Stimulated activated CD4-positive, alpha-beta T cell treated with anti-CD3 and anti-CD28 coated beads, Interleukin-1b, Interleukin-23, amount 100 ng/mL, for 24 hours (primary cell): Measurements from ENCODE around the gene ALPK3.
"Not testable (repeated sequence)": the region's sequence is repeated elsewhere in the genome, so short reads cannot be mapped to it uniquely, and the experiment has no call there.

Experiments used
- DNase-seq, 4 experiments: peaks; one replicate each; pipeline ENCODE4 v3.0.0-alpha.2; 2020; ENCODE audit warnings: low read depth in 4 of 4, low spot score in 1 of 4

Gene ALPK3

DNA sequence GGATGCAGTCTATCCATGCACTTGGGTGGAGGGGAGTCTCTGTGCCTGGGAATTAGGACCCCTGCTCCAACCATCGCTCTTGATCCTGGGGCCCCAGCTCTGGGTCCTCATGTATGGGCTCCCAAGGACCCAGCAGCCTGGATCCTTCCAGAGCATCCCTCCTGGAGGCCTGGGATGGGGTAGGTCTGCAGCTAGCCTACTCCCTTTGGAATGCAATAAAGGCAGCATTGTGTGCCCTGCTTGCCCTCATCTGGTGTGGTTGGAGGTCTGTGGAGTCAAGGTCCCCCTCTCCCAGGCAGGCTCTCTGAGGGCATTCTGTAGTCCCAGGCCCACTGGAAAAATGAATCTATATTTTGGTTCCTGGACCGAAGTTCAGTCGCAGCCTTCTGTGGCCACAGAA, 52.4 kb downstream of the ALPK3 start:
- DNase-seq = no peak

DNA sequence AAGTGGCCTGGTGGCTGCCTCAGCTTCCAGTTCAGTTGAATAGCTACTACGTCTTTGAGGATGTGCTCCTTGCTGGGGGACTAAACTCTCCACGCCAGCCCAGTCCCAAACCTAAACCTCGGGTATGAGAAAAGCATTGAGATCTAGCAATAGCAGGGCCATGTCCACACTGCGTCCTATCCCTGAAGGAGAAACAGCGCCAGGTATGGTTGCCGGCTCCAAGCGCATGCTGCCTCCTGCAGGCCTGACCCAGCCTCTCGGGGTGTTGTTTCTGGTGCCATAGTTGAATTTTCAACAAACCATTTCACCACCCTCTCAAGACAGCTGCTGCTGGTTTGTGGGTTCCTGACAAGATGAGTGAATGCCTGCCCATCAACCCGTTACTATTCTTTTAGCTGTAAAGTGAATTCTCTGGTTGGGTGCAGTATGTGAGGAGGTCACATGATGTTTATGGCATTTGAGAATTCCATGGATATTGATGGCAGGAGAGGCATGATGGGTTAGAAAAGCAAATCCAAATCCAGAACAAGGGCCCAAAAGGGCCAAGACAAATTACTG, 54.4 kb downstream of the ALPK3 start:
- no peak for DNase-seq

DNA sequence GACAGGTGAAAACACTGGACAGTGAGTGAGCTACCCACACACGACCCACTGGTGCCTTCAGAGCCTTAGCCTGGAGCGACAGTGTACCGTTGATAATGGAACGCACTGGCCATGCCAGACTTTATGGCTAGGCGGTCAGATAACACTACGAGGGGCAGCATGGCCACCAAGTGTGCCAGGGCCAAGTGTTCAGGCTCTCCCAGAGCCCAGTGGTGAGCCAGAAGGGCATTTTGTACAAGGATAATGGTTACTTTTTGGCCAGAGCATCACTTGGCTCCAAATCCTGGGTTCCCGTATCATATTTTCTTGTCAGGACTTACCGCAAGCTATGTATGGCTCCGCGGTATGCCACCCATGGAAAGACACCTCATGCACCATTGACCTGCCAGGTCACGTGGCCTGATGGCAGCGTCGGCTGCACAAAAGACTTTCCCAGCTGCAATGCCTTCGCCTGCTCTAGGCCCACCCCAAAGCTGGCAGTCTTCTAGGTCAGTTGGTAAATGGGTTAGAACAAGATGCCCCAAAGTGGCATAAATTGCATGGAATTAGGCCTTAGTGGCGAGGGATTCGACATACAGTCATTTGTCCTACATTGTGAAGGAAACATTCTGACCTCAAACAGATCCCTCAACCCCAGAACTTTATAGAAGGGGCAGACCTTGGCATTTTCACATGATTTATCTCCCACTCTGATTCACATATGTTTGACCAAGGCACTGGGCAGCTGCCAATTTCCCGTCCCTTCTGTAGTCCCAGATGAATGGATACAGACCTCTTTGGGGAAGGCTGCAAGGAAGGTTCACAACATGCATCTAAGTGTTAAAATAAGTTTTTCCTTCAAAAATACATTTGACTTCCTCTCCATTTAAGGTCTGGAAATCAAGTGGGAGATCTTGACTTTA, 55.1 kb downstream of the ALPK3 start:
- DNase-seq = no peak

DNA sequence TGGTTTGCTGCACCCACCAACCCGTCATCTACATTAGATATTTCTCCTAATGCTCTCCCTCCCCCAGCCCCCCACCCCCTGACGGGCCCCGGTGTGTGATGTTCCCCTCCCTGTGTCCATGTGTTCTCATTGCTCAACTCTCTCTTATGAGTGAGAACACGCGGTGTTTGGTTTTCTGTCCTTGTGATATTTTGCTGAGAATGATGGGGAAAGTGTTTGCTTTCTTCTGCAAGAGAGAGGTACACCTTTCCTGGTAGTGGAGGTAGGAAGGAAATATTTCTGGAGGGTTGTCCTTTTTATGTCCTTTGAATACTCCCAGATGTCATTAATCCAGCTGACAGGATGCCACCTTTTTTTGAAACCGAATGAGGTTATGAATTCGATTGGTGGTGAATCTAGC, 56.8 kb downstream of the ALPK3 start:
- no peak for DNase-seq

DNA sequence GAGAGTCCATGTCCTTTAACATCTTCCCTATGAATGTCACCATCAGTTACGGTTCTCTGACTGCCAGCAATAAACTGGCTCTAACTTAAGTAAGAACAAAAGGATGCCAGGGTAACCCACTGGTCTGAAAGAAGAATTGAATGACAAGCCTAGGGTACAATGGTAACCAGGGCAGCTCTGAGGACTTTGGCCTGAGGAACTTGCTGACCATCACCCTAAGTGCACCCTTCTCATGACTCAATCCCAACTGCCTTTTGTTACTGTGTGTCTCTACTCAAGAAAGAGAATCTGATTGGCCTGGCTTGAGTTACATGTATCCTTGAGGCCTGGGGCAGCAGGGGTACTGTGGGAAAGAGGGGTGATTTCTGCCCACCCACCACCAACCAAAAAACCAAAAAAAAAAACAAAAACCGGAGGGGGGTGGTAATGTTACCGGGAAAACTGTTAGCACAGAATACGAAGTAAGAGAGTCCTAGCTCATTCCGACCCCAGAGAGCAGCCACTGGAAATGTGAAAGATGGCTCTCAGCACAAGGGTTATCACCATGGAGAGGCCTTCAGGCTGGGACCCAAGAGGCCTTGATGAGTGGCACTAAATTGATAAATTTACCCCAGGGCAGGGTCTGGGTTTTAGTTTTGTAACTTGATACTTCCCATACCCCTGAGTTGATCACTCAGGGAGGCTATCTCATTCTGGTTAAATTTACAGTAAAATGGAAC, 58.0 kb downstream of the ALPK3 start:
- DNase-seq = no peak

DNA sequence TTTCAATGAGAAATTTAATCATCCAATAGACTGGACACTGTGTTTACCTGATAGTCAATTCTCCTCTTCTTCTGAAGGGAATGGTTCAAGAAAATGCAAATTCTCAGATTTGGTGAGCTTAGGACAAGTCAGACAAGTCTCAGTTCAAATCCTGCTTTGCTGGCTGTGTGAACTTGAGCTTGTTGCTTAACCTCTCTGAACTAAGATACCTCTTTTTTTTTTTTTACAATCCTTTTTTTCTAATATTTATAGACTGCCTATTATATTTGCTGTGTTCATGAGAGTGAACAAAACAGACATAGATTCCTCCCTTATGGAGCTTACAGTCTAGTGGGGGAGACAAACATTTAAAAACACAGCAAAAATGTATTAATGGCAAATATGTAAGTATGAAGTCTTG, 59.1 kb downstream of the ALPK3 start:
- no peak for DNase-seq

DNA sequence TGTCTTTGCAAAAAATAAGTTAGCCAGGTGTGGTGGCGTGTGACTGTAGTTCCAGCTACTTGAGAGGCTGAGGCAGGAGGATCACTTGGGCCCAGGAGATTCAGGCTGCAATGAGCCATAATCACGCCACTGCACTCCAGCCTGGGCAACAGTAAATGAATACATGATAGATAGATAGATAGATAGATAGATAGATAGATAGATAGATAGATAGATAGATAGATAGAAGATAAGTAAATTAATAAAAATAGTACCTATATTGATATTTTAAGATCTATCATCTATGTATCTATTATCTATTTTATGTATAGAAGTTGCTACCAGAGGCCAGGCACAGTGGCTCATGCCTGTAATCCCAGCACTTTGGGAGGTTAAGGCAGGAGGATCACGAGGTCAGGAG, 60.5 kb downstream of the ALPK3 start:
- not testable (repeated sequence) for DNase-seq

DNA sequence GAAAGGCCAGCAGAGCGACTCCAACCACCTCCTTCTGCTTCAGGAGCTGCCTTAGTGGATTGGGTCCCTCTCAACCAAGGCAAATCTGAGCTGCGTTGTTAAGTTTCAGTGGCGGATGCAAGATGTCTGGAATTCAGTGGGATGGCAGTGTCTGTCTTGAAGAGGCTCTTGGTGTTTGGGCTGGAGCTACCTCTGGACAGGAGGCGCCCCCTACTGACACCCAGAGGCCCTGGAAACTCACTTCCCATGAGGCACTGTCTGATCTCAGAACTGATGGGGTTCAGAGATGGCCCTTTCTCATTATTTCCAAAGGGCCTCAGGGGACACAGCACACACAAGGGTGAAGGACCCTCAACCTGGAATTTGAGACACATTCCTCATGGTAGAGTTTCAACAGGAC, 61.3 kb downstream of the ALPK3 start:
- peak; percentile 21 to 40 (median 37) for DNase-seq

DNA sequence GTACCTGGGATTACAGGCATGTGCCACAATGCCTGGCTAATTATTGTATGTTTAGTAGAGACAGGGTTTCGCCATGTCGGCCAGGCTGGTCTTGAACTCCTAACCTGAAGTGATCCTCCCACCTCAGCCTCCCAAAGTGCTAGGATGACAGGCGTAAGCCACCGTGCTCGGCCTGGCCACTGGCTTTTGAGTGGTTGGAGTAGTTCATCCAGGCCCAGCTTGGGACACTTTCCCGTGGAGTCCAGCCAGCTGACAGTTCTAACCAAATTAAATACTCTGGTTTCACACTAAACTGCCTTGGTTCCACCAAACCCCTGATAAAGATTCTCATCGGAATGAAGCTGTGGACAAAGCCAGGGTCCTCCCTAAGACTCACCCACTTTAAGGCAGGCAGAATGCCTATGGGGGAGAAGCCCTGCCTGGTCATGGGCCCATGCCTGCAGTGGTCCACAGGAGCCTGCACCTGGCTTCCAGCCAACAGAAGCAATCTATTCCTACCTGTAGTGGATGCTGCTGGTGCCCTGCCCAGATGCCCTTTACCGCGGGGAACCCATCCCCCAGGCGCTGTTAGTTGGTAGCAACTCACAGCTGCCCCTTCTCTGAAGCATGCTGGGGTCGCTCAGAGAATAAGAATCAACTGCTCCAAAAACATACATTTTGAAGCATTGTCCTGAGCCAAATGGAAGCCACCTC, 62.1 kb downstream of the ALPK3 start:
- no peak for DNase-seq

DNA sequence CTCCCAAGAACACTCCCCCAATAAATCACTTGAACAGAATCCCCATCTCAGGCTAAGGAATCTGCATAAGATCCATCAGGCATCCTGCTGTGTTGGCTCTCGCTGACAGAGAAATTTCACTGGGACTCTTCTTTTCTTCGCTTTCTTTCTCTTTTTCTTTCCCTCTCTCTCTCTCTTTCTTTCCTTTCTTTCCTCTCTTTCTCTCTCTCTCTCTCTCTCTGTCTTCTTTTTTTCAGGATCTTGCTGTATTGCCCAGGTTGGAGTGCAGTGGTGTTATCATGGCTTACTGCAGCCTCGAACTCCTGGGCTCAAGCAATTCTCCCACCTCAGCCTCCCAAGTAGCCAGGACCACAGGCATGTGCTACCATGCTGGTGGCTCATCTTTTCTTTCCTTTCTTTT, 62.9 kb downstream of the ALPK3 start:
- DNase-seq = no peak

DNA sequence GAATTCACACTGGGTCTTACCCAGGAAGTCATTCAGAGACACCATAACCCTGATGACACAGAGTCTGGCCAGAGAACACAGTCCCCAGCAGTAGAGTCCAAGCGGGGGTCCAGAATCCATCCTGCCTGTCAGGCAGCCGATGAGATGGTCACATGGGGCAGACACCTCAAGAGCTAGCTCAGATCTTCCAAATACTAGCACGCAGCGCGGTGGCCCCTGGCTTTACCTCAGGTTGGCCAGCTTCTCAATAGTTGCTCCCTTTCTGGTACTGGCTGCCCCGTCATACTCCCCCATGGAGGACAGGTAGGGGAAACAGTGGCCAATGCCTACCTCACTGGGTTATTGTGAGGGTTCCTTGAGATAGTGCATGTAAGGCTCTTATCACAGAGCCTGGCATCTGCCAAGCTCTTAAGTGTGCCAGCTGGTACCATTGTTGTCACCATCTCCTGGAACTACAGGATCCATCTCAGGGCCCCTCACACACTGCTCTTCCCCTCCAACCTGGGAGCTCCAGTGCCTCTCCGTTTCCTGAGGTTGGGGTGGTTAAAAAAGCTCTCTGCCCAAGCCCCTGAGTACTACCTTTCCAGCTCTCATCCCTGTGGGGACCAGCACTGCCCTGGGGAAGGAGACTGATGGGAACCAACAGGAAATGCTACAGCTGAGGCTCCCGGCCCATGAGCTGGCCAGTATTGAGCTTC, 63.8 kb downstream of the ALPK3 start:
- DNase-seq = no peak

DNA sequence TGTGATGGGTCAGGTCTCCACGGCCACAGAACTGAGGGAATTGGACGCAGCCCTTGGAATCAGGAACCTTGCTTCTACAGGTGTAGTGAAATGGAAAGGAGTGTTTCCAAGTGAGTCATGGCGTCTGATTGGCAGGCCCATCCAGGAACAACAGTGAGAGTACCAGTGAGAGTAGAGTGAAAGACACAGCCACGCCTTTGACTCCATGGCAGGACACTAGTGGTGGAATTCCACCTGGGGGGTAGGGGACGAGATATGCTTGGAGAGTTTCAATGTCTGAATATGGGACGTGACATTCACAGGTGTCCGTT, 64.3 kb downstream of the ALPK3 start:
- no peak for DNase-seq

DNA sequence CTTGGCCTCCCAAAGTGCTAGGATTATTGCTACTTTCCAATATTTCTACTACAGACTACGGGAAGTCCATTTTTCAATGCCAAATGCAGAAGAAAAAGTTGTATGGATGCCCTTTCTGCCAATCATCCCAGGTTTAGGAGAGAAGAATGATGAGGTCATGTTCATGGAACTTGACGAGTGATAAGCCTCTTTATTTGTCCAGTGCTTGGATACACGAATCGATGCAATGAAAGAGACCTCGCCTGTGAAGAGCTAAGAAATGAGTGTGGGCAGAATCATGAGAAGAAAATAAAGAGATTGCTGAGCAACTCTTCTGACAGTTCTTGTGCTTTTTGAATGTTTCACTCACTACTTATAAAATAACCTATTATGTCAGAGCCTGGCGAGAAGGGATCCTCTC, 66.3 kb downstream of the ALPK3 start:
- no peak for DNase-seq

DNA sequence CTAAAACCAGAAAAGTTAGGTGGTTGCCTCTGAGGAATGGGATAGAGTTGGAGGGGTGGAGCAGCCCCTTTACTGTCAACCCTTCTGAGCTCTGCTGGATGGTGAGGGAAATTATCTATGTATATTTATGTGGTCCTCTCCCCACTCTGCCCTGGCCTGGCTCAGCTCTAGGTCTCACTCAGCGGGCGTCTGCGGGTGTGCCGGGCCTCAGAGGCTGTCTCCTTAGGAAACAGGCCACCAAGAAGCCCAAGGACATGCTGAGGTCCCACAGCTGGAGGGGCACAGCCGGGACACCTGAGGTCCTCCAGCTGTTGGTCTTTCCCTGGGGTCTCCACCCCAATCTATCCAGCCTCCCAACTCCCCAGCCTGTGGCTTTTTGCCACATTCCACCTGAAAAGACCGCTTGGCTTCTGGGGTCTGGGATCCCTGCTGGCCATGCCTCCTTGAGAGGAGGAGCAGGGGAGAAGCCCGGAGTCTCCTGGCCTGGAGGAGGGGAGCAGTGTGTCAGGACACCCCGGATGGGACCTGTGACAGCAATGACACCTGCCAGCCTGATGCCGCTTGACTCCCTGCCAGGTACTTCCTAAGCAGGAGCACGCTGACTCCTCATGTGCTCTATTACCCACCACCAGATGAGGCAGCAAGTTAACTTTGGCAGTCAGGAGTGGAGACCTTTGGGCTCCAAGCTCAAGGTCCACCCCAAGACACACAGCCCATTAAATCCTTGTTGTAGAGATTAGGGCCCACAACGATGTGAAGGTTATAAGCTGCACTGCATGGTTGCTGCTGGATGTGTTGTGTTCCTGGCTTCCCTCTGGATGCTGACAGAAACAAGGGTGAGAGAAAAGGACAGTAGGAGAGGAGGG, 67.0 kb downstream of the ALPK3 start, which contains the start of gene SLC28A1:
SLC28A1 (plus strand) TSS at position 747 of the 866 bp plus-strand sequence. CDS start 3,099 bp downstream, outside the sequence.
- DNase-seq = no peak

DNA sequence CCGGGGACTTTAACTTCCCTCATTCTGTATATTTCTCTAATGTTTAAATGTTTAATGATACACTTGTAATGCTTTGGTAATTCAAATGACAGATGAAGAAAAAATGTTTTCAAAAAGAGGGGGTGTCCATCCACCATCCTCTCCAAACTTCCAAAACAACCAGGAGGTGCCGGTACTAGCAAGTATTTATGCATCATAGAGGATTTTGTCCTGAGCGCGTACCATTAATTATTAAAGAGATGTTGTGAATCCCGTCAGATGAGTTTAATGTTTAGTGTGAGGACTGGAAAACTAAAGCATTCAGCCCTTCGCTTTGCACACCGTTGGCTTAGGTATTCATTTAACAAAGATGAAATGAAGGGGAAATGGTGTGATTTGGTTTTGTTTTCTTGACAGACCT, 68.6 kb downstream of the ALPK3 start:
- no peak for DNase-seq

DNA sequence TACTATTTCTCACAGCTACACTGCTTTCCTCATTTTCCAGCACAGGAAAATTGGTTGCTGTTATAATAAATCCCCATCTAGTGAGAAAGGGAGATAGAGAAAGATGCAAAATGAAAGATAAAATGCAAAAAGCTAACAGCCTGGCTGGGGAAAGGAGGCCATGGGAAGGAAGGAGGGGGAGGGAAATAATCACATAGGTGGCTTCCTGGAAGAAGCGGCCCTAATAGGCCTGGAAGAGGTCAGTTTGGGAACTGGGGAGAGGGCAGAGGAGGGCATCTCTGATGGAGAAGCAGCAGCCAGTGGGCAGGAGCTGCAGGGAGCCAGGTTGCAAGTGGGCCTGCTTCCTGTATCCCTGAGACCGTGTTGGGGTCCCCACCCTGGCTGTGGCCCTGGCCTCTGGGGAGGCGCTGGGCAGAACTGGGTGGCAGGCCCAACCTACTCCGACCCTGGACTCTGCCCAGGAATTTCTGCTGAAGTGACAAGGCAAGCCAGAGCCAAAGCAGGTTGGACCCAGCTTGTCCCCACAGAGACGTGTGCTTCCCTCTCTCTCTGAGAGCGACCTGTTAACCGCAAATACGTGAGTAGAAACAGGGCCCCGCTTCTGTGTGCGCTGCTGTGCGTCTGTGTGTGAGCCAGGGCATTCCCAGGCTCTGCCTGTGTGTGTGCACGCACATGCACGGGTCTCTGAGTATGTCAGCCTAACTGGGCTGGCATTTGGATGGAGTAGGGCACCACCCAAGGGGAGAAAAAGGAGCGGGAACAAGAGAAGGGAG, 69.2 kb downstream of the ALPK3 start:
- DNase-seq = no peak

DNA sequence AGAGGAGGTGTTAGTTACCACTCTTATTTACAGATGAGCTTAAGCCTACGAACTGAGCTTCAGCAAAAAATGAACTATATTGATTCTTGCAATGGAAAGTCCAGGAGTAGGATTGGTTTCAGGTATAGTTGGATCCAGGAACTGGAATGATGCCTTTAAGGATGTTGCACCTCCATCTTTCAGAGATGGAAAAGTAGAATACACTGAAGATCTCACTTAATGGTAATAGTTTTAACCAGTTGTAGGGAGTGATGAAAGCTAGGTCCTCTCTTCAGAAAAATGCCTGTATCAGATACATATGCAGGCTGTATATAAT, 69.8 kb downstream of the ALPK3 start:
- no peak for DNase-seq

DNA sequence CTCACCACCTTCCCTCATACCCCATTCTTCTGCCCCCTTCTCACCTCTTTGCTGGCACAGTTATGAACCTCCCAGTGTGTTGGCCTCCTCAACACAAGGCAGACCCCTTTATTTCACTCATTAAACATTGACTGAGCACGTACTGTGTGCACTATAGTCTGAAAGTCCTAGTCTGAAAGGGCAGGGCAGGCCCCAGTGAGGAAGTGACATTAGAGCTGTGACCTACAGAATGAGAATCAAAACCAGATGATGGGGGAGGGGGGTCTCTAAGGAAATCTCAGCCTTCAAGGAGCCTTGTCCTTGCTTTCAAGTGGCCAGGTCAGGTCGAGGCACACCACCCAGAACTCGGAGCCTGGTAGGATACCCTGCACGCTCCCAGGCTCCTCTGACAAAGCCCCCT, 70.8 kb downstream of the ALPK3 start:
- DNase-seq = no peak

DNA sequence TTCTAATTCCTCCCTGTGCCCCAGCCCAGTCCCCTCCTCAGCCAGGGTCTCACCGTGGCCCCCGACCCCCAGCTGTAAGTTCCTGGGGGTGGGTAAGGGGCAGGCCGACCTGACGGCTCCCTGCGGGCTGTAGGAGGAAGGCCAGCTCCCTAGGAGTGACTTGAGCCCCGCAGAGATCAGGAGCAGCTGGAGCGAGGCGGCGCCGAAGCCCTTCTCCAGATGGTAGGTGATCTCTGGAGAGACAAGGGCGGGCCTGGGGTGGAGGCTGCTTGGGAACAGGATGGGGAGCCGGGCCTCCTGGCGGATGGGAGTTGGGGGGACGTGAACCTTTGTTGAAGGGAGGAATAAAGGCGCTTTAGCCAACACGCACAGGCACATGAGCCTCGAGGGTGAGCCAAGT, 71.5 kb downstream of the ALPK3 start:
- no peak for DNase-seq
